ENCODE measurements around the gene TMEM163. TPM values are rescaled to one million over a fixed set of nuclear protein-coding genes. Genes with fewer than 3 reads are reported as not detected.

Gene TMEM163
- total and polyA plus RNA-seq, 2 of the 13 experiments (the other 11 are each of a cell fraction or from before 2014, with no cell fraction given): 0.05 TPM; not detected in 1

- no peaks in the 10 kb centered on the region for H3K79me2 ChIP-seq (ENCODE audit: insufficient read depth, low read length)
- peak; percentile 49 for FAIRE-seq
- CTCF ChIA-PET (ENCODE audit: low intra/inter-chr PET ratio, low total read pairs): no interaction called here
- WGBS (ENCODE audit: low lambda C conversion rate): 3% methylated on average over 5 of the region's 5 CpGs
- H3K4me1 ChIP-seq (ENCODE audit: insufficient read depth, low read length): peaks cover 20% of the 10 kb centered on the region
- H3K36me3 ChIP-seq (replicated peaks in 1 of 2; ENCODE audit: control insufficient read depth in 1 of 2, insufficient read depth in 2 of 2, low read length in 2 of 2): no peaks in the 10 kb centered on the region
- in situ Hi-C loops (cut with HindIII; ENCODE audit: extremely low pct_ligation_motif_present, low pct_unique_long_range_greater_than_20kb): no loop called here
- peak overlapping the region; percentile 78 for H3K4me2 ChIP-seq (ENCODE audit: low read depth, low read length)
- peaks cover 0 to 5% of the 10 kb centered on the region in 2 experiments; a peak in 1 of 5 replicates for H3K27me3 ChIP-seq (ENCODE audit: control insufficient read depth in 1 of 2, insufficient read depth in 2 of 2, low read length in 2 of 2)
- POLR2A ChIA-PET: no interaction called here
- H2AFZ ChIP-seq (ENCODE audit: low read length): peak overlapping the region; percentile 21
- ATAC-seq: no peak; the same call in 2 of the 3 replicates
- intact Hi-C loops (cut with micrococcal nuclease; ENCODE audit: unreplicated experiment): loop anchor here (10.0 kb wide), 1 partner anchor 243 kb away; no protein-coding TSS in a partner anchor
- H3K4me3 ChIP-seq (replicated peaks in 1 of 3; ENCODE audit: insufficient read depth in 1 of 3, low read depth in 2 of 3, low read length in 3 of 3): peak overlapping the region; percentile 4 to 50 (median 24); a peak in 4 of 6 replicates
- DNase-seq (ENCODE audit: low spot score): no peak
- no peak overlapping the region for H3K27ac ChIP-seq (ENCODE audit: extremely low read length, insufficient read depth, low read length)
- H3K9me3 ChIP-seq (ENCODE audit: low read length): no peaks in the 10 kb centered on the region
- H3K9ac ChIP-seq (ENCODE audit: insufficient read depth, low read depth, low read length): no peak overlapping the region
- BruUV-seq (replicated peaks): no TSS peak
- no peaks in the 10 kb centered on the region for H4K20me1 ChIP-seq (ENCODE audit: insufficient read depth, low read length)
- TF ChIP-seq PAWR (CRISPR knock-in tag; IDR thresholded peaks at IDR 0.05; ENCODE audit: borderline replicate concordance) (no peak), LRRFIP1 (CRISPR knock-in tag; conservative IDR thresholded peaks at IDR 0.05) (no peak), ZMYM2 (CRISPR knock-in tag; IDR thresholded peaks at IDR 0.05) (no peak), RERE (CRISPR knock-in tag; IDR thresholded peaks at IDR 0.05; ENCODE audit: low read depth) (no peak), IRF9 (CRISPR knock-in tag; IDR thresholded peaks at IDR 0.05; ENCODE audit: borderline replicate concordance) (no peak), KLF12 (CRISPR knock-in tag; IDR thresholded peaks at IDR 0.05; ENCODE audit: borderline replicate concordance) (0 out of 2 replicates have a peak, but pooled peaks have one; percentile 1), NFE2L1 (CRISPR knock-in tag; IDR thresholded peaks at IDR 0.05; ENCODE audit: borderline replicate concordance) (no peak), HMG20B (CRISPR knock-in tag; conservative IDR thresholded peaks at IDR 0.05) (no peak), KLF13 (CRISPR knock-in tag; IDR thresholded peaks at IDR 0.05) (no peak), FOXJ3 (CRISPR knock-in tag; IDR thresholded peaks at IDR 0.05; ENCODE audit: borderline replicate concordance) (no peak), HHEX (CRISPR knock-in tag; IDR thresholded peaks at IDR 0.05) (no peak), ZNF234 (CRISPR knock-in tag; conservative IDR thresholded peaks at IDR 0.05) (no peak), SOX5 (CRISPR knock-in tag; IDR thresholded peaks at IDR 0.05; ENCODE audit: borderline replicate concordance) (no peak)
These were observed 11.5 kb downstream of the TMEM163 start for GRCh38 chr2:134707330-134707676.

All from HepG2 (cell line).